ENCODE results near the gene ITCH. TPM values are rescaled to one million over a fixed set of nuclear protein-coding genes. Genes with fewer than 3 reads are reported as not detected.
A peak's percentile ranks its signal among the peaks of the same experiment; 100 is the strongest.
"Not testable (repeated sequence)": the region's sequence is repeated elsewhere in the genome, so short reads cannot be mapped to it uniquely, and the experiment has no call there.

The ITCH gene
- total RNA-seq, 5 donors from 2014 or later (not counting 1 experiment from before 2014, with no cell fraction given): 50.5 to 63.6 (median 53.3) TPM

GRCh38 chr20:34332262-34332920 lies 30.7 kb upstream of the ITCH start:
- DNase-seq: no peak
- Mint-ChIP-seq H3K27me3 (no peaks in the 10 kb centered on the region), H3K27ac (no peak overlapping the region), H3K36me3 (no peaks in the 10 kb centered on the region), H3K9me3 (no peaks in the 10 kb centered on the region), H3K4me1 (peaks cover 0 to 8% (median 0%) of the 10 kb centered on the region in 3 donors), H3K4me3 (no peak overlapping the region)
- H3K4me1 ChIP-seq (ENCODE audit: control insufficient read depth in 1 of 2, extremely low read depth in 1 of 2, insufficient read depth in 2 of 2, low read length in 2 of 2): peaks cover 0 to 28% of the 10 kb centered on the region in 2 experiments
- H3K36me3 ChIP-seq (ENCODE audit: control insufficient read depth in 2 of 2, extremely low read depth in 1 of 2, insufficient read depth in 1 of 2, low read length in 1 of 2): no peaks in the 10 kb centered on the region
- H3K9me3 ChIP-seq: no peaks in the 10 kb centered on the region
- no peak overlapping the region for H3K4me3 ChIP-seq (ENCODE audit: control insufficient read depth in 1 of 2, extremely low read depth in 1 of 2, low read length in 1 of 2)
- POLR2A ChIA-PET: no interaction called here
- H3K27ac ChIP-seq (ENCODE audit: low read length): no peak overlapping the region
- 96% methylated on average over 7 of the region's 19 CpGs for WGBS (ENCODE audit: insufficient coverage)
- ATAC-seq (replicated peaks in 1 of 4): no peak
- H3K27me3 ChIP-seq (replicated peaks in 1 of 2; ENCODE audit: control insufficient read depth in 2 of 2, extremely low read depth in 1 of 2, insufficient read depth in 2 of 2, low read length in 1 of 2): no peaks in the 10 kb centered on the region
- CTCF ChIA-PET: no interaction called here

DNA sequence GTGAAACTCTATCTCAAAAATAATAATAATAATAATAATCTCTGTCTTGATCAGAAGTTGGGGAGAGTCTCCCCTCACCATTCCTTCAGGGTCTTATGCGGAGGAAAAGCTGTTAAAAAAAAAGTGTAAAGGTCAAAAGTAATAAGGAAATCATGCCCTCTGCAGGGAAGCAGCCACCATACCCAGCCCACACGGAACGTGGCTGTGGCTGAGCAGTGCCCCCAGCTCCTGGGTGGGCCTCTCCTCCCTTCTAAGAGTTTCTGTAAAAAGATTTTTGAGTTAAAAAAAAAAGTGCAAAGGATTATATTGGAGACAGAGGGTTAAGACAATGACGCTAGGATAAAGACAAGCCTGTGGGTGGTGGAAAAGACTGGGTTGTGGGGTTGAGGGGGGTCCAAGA lies 29.3 kb upstream of the ITCH start:
- no peak for DNase-seq
- Histone ChIP-seq H3K9me3 (no peaks in the 10 kb centered on the region), H3K4me3 (ENCODE audit: control insufficient read depth in 1 of 2, extremely low read depth in 1 of 2, low read length in 1 of 2) (no peak overlapping the region), H3K36me3 (ENCODE audit: control insufficient read depth in 2 of 2, extremely low read depth in 1 of 2, insufficient read depth in 1 of 2, low read length in 1 of 2) (no peaks in the 10 kb centered on the region), H3K4me1 (ENCODE audit: control insufficient read depth in 1 of 2, extremely low read depth in 1 of 2, insufficient read depth in 2 of 2, low read length in 2 of 2) (peaks cover 0 to 41% of the 10 kb centered on the region in 2 experiments), H3K27me3 (replicated peaks in 1 of 2; ENCODE audit: control insufficient read depth in 2 of 2, extremely low read depth in 1 of 2, insufficient read depth in 2 of 2, low read length in 1 of 2) (no peaks in the 10 kb centered on the region), H3K27ac (ENCODE audit: low read length) (no peak overlapping the region)
- H3K27ac Mint-ChIP-seq: no peak overlapping the region
- H3K27me3 Mint-ChIP-seq: no peaks in the 10 kb centered on the region
- no peaks in the 10 kb centered on the region for H3K9me3 Mint-ChIP-seq
- peaks cover 0 to 16% (median 0%) of the 10 kb centered on the region in 3 donors for H3K4me1 Mint-ChIP-seq
- 60% methylated on average over 1 of the region's 4 CpGs for WGBS (ENCODE audit: insufficient coverage)
- no peak overlapping the region for H3K4me3 Mint-ChIP-seq
- ATAC-seq (replicated peaks in 1 of 4): no peak
- ChIA-PET POLR2A (interaction anchor here (0.5 to 0.7 kb wide), 3 partner anchors 44 to 800 kb away, joined by 3 to 4 read pairs (median 3); no protein-coding TSS in a partner anchor), CTCF (no interaction called here)
- H3K36me3 Mint-ChIP-seq: no peaks in the 10 kb centered on the region

GRCh38 chr20:34334654-34335407 lies 28.2 kb upstream of the ITCH start:
- Mint-ChIP-seq H3K4me3 (no peak overlapping the region), H3K36me3 (no peaks in the 10 kb centered on the region), H3K9me3 (no peaks in the 10 kb centered on the region), H3K4me1 (peaks cover 0 to 17% (median 0%) of the 10 kb centered on the region in 3 donors), H3K27me3 (no peaks in the 10 kb centered on the region), H3K27ac (no peak overlapping the region)
- ATAC-seq (replicated peaks in 1 of 4): no peak
- Histone ChIP-seq H3K4me3 (ENCODE audit: control insufficient read depth in 1 of 2, extremely low read depth in 1 of 2, low read length in 1 of 2) (no peak overlapping the region), H3K9me3 (no peaks in the 10 kb centered on the region), H3K4me1 (ENCODE audit: control insufficient read depth in 1 of 2, extremely low read depth in 1 of 2, insufficient read depth in 2 of 2, low read length in 2 of 2) (peaks cover 0 to 46% of the 10 kb centered on the region in 2 experiments), H3K27me3 (replicated peaks in 1 of 2; ENCODE audit: control insufficient read depth in 2 of 2, extremely low read depth in 1 of 2, insufficient read depth in 2 of 2, low read length in 1 of 2) (no peaks in the 10 kb centered on the region), H3K27ac (ENCODE audit: low read length) (no peak overlapping the region), H3K36me3 (ENCODE audit: control insufficient read depth in 2 of 2, extremely low read depth in 1 of 2, insufficient read depth in 1 of 2, low read length in 1 of 2) (no peaks in the 10 kb centered on the region)
- ChIA-PET POLR2A (no interaction called here), CTCF (interaction anchor here in 1 of 2 donors (1.6 kb wide), 1 partner anchor 22 kb away, joined by 3 read pairs; no protein-coding TSS in a partner anchor)
- DNase-seq: no peak
- WGBS (ENCODE audit: insufficient coverage): 96% methylated on average over 4 of the region's 5 CpGs

GRCh38 chr20:34337544-34337943 lies 25.5 kb upstream of the ITCH start:
- DNase-seq (no peak), ATAC-seq (replicated peaks in 1 of 4) (no peak)
- Histone ChIP-seq H3K27ac (ENCODE audit: low read length) (peak overlapping the region; percentile 55), H3K36me3 (ENCODE audit: control insufficient read depth in 2 of 2, extremely low read depth in 1 of 2, insufficient read depth in 1 of 2, low read length in 1 of 2) (no peaks in the 10 kb centered on the region), H3K4me1 (ENCODE audit: control insufficient read depth in 1 of 2, extremely low read depth in 1 of 2, insufficient read depth in 2 of 2, low read length in 2 of 2) (peaks cover 0 to 50% of the 10 kb centered on the region in 2 experiments), H3K27me3 (replicated peaks in 1 of 2; ENCODE audit: control insufficient read depth in 2 of 2, extremely low read depth in 1 of 2, insufficient read depth in 2 of 2, low read length in 1 of 2) (no peaks in the 10 kb centered on the region), H3K9me3 (no peaks in the 10 kb centered on the region), H3K4me3 (ENCODE audit: control insufficient read depth in 1 of 2, extremely low read depth in 1 of 2, low read length in 1 of 2) (no peak overlapping the region)
- Mint-ChIP-seq H3K9me3 (no peaks in the 10 kb centered on the region), H3K27me3 (no peaks in the 10 kb centered on the region), H3K27ac (peak overlapping the region in 1 of 2 donors; percentile 23), H3K36me3 (no peaks in the 10 kb centered on the region), H3K4me3 (no peak overlapping the region), H3K4me1 (peaks cover 0 to 21% (median 0%) of the 10 kb centered on the region in 3 donors)
- 88% methylated on average over 1 of the region's 1 CpG for WGBS (ENCODE audit: insufficient coverage)
- ChIA-PET POLR2A (no interaction called here), CTCF (interaction anchor here in 1 of 2 donors (1.9 kb wide), 1 partner anchor 24 kb away, joined by 10 read pairs; no protein-coding TSS in a partner anchor)

DNA sequence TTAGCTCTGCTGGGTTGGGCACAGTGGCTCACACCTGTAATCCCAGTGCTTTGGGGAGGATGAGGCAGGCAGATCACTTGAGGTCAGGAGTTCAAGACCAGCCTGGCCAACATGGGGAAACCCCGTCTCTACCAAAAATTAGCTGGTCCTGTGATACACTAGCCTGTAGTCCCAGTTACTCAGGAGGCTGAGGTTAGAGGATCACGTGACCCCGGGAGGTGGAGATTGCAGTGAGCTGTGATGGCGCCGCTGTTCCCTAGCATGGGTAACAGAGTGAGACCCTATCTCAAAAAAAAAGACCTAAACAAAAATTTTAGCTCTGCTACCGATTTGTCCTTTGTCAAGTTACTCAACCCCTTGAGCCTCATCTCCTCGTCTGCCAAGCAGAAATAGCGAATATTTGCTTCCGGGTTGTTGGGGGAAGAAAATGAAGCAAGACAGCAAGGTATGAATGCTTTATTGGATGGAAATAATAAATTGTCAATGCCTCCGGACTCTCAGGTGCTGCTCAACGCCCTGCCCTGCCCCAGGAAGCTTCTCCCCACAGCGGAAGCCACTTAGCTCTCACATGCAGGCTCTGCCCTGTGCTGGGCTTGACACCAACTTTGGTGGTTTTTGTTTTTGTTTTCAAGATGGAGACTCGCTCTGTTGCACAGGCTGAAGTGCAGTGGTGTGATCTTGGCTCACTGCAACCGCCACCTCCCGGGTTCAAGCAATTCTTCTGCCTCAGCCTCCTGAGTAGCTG lies 24.9 kb upstream of the ITCH start:
- no peaks in the 10 kb centered on the region for H3K9me3 ChIP-seq
- ChIA-PET CTCF (interaction anchor here (0.6 to 1.9 kb wide), 3 partner anchors 25 to 1632 kb away, joined by 3 to 10 read pairs (median 3); partner anchors contain the start of gene ITCH (in 1 of the 2)), POLR2A (interaction anchor here in 1 of 2 donors (0.6 kb wide), 1 partner anchor 16 kb away, joined by 5 read pairs; no protein-coding TSS in a partner anchor)
- Mint-ChIP-seq H3K9me3 (no peaks in the 10 kb centered on the region), H3K27me3 (no peaks in the 10 kb centered on the region), H3K4me1 (peaks cover 0 to 21% (median 0%) of the 10 kb centered on the region in 3 donors), H3K4me3 (peak overlapping the region in 1 of 3 donors; percentile 37), H3K36me3 (no peaks in the 10 kb centered on the region), H3K27ac (peak overlapping the region; percentile 3 to 51)
- H3K4me1 ChIP-seq (ENCODE audit: control insufficient read depth in 1 of 2, extremely low read depth in 1 of 2, insufficient read depth in 2 of 2, low read length in 2 of 2): peaks cover 0 to 50% of the 10 kb centered on the region in 2 experiments
- no peaks in the 10 kb centered on the region for H3K36me3 ChIP-seq (ENCODE audit: control insufficient read depth in 2 of 2, extremely low read depth in 1 of 2, insufficient read depth in 1 of 2, low read length in 1 of 2)
- H3K27me3 ChIP-seq (replicated peaks in 1 of 2; ENCODE audit: control insufficient read depth in 2 of 2, extremely low read depth in 1 of 2, insufficient read depth in 2 of 2, low read length in 1 of 2): no peaks in the 10 kb centered on the region
- H3K27ac ChIP-seq (ENCODE audit: low read length): peak overlapping the region; percentile 55
- WGBS (ENCODE audit: insufficient coverage): 80% methylated on average over 4 of the region's 15 CpGs
- no peak overlapping the region for H3K4me3 ChIP-seq (ENCODE audit: control insufficient read depth in 1 of 2, extremely low read depth in 1 of 2, low read length in 1 of 2)
- DNase-seq (peak in 15 of 35 experiments; percentile 1 to 68 (median 13)), ATAC-seq (replicated peaks in 1 of 4) (peak in 2 of 4 experiments; percentile 48 to 68)

DNA sequence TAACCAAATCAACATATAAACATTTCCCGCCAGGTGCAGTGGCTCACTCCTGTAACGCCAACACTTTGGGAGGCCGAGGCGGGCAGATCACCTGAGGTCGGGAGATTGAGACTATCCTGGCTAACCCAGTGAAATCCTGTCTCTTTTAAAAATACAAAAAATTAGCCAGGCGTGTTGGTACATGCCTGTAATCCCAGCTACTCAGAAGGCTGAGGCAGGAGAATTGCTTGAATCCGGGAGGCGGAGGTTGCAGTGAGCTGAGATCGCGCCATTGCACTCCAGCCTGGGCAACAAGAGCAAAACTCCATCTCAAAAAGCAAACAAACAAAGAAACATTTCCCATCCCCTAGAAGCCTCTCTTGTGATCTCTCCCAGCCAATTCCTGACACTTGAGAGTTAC lies 22.3 kb upstream of the ITCH start:
- 97% methylated on average over 7 of the region's 10 CpGs for WGBS (ENCODE audit: insufficient coverage)
- DNase-seq; H3K27me3 Mint-ChIP-seq; H3K4me3 Mint-ChIP-seq; H3K4me3 ChIP-seq (ENCODE audit: control insufficient read depth in 1 of 2, extremely low read depth in 1 of 2, low read length in 1 of 2); POLR2A ChIA-PET; ATAC-seq (replicated peaks in 1 of 4); H3K27ac ChIP-seq (ENCODE audit: low read length); H3K9me3 Mint-ChIP-seq; H3K36me3 Mint-ChIP-seq; H3K9me3 ChIP-seq; H3K36me3 ChIP-seq (ENCODE audit: control insufficient read depth in 2 of 2, extremely low read depth in 1 of 2, insufficient read depth in 1 of 2, low read length in 1 of 2); H3K27ac Mint-ChIP-seq; H3K27me3 ChIP-seq (replicated peaks in 1 of 2; ENCODE audit: control insufficient read depth in 2 of 2, extremely low read depth in 1 of 2, insufficient read depth in 2 of 2, low read length in 1 of 2): not testable (repeated sequence)
- peaks cover 0 to 19% (median 0%) of the 10 kb centered on the region in 3 donors for H3K4me1 Mint-ChIP-seq
- H3K4me1 ChIP-seq (ENCODE audit: control insufficient read depth in 1 of 2, extremely low read depth in 1 of 2, insufficient read depth in 2 of 2, low read length in 2 of 2): peaks cover 0 to 38% of the 10 kb centered on the region in 2 experiments
- CTCF ChIA-PET: interaction anchor here in 1 of 2 donors (0.7 kb wide), 1 partner anchor 28 kb away, joined by 3 read pairs; no protein-coding TSS in a partner anchor
